Activated T-helper 9 cell treated with anti-CD3 and anti-CD28 coated beads, Interleukin-2, amount 50 U/mL, for 16 hours (primary cell): Measurements from ENCODE around the gene RDM1.
"Not testable (repeated sequence)": the region's sequence is repeated elsewhere in the genome, so short reads cannot be mapped to it uniquely, and the experiment has no call there.

ENCODE experiments used
- DNase-seq: peaks from one replicate; pipeline ENCODE4 v3.0.0-alpha.2; 2020; ENCODE audit warnings: low read depth

The RDM1 gene

DNA sequence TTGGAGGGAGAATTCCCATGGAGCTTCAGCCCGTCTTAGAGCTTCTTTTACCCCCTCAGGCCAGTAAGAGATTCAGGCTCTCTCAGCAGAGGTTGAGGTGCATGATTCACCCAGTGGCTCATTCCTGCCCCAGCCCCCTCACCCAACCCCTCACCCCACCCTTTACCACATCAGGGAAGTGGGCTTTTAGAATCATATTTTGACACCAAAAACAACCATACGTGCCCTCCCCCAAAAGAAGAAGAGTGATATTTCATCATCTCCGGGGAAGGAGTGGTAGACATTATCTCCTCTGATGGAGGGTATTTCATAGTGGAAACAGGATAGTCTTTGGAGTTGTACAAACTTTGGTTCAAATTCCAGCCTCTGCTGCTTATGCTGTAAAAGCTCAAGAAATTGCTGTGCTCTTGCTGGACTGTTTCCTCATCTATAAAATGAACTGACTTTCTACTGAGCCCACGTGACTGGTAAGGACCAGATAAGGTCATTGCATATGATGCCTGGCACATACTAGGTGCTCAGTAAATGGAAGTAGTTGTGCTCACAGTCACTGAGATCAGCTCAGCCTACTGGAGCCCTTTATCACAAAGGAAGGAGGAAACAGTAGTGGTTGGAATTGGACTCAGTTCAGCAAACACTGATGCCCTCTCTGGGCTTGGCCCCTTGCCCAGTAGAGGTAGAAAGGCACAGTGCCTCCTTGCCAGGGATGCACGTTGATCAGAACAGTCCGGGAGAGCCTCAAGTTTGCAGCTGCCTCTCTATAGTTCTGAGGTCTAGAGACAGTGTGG lies 32.1 kb downstream of the RDM1 start:
- DNase-seq: peak; percentile 41

DNA sequence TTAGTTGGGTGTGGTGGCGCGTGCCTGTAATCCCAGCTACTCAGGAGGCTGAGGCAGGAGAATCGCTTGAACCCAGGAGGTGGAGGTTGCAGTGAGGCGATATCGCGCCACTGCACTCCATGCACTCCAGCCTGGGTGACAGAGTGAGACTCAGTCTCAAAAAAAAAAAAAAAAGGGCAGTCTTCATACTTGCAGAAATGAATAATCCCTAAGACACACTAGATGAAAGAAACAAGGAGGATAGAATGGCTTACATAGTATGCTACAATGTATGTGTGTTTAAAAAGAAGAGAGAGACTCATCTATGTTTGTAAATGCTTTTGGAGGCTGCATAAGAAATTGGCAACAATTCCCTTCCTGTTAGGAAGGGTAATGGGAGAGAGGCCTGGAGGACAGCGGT lies 32.8 kb downstream of the RDM1 start:
- DNase-seq: not testable (repeated sequence)

DNA sequence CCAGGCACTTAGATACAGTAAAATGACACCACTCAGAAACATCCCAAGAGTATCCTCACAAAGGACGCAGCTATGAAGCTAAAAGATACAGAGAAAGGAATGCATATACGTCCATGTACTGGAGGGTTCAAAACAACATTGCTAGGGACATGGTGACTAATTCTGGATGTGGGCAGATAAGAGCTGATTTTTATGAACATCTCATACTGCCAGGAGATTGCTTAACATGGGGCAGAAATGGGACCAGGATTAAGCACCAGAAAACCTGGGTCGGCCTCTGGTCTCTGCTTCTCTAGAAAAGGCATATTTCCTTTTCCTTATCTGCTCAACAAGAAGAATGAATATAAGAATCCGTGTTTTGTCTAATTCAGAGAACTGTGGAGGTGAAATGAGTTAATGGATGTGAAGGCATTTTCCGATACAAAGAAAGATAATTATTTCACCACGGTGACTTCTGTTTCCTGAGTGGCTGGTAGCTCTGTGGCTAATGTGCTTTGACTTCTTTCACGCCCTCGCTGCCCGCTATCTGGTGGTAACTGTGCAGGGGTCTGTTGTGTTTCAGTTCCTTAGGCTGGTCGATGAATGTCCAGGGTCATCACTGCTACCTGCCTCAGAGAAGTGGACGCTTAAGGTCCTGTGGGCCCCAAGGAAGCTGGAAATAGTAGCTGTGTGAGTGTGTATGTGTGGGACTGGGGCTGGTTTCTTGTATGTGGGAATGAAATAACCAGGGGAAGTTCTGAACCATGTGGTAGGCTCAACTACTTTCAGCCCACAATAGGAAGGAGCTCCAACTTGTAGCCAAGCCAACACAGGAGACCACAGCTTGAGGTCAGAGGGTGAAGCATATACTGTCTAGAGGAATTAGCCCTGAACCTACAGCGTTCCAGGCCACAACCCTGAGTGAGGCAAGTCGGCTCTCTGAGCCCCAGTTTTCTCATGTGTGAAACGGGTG lies 34.7 kb downstream of the RDM1 start:
- DNase-seq: no peak

DNA sequence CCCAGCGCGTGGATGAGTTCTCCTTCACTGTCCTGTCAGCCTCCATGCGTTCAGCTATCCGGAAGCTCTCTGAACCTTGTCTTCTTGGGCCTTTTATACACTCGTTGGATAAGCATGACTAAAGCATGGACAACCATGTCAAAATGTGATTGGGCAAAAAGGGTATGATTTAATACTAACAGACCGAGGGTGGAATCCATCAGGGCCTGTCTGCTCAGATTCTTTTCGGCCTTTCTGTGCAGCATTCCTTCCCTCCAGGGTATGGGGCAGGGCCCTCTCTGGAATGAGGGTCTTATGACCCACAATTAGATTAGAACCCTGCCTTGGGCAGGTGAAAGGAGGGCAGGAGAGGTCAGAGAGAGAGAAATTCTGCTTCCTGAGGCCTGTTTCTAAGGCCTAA lies 36.4 kb downstream of the RDM1 start:
- DNase-seq: no peak

DNA sequence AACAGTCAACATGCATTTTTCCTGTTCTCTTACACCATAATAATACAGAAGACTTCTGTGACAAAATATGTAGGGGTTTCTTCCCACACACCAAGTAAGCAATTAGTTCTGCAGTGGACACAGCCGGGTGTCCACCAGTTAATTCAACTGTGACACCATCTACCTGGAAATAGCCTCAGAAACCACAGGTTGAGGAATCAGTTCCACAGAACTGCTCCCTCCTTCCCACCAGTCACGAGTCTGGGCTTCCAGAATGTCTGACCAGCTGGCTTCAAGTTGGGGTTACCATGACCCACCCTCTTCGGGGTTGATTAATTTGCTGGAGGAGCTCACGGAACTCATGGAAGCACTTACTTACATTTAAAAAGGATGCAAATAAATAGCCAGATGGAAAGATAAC lies 36.8 kb downstream of the RDM1 start:
- DNase-seq: no peak

GRCh38 chr17:35892091-35893035 lies 38.2 kb downstream of the RDM1 start:
- peak; percentile 47 for DNase-seq

DNA sequence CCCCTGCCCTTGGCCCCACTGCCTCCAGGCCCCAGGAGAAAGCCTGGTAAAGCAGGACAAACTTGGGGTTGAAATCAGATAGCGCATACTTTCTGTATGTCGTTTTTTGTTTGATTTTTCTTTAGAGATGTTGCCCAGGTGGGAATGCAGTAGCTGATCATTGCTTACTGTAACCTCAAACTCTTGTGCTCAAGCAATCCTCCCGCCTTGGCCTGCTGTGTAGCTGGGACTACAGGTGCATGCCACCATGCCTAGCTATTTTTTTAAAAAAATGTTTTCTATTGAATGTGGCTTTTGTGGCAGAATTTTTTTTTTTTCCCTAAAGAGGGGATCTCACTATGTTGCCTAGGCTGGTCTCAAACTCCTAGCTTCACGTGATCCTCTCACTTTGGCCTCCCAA lies 39.3 kb downstream of the RDM1 start:
- no peak for DNase-seq

GRCh38 chr17:35890774-35891155 lies 39.8 kb downstream of the RDM1 start:
- no peak for DNase-seq

DNA sequence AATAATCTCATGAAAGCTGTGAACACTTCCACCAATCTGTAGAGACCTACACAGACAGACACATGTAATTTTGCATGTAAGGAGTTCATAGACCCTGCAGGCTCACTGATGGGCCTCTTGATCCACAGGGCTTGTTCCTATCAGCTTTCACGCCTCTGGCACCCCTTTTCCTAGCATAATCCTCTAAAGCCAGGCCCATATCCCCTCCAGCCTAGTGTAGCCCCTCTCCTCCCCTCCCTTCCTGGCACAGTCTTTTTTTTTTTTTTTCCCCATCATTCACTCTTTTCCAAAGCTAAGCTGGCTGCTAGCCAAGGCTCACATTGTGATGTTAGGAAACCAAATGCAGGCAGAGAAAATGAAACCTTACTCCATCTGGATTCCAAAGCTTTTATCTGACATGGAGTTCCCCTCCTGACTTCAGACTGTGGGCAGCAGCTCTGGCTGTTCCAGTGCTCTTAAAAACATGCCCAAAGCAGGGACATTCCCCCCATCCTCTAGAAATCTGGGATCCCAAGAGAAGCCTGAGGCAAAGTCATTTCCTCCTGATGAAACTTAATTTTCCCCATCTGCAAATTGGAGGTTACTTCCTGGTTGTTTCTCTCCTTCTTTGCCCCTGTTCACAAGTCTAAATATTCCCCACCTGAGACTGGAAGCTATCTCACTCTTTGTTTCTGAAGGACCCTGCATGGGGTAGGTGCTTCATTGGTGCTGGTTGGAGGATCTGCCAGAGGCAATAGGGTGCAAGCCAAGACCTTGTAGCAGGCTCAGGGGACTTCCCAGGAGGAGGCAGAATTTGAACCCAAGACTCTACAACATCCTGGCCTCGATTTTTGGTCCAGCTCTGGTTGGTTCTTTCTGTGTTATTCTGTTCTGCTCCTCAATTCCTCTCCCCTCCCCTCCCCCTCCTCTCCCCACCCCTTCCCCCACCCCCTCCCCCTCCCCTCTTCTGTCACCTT lies 40.5 kb downstream of the RDM1 start:
- DNase-seq: no peak

- no peak for DNase-seq
Measured at GRCh38 chr17:35889241-35889640, 41.3 kb downstream of the RDM1 start.

DNA sequence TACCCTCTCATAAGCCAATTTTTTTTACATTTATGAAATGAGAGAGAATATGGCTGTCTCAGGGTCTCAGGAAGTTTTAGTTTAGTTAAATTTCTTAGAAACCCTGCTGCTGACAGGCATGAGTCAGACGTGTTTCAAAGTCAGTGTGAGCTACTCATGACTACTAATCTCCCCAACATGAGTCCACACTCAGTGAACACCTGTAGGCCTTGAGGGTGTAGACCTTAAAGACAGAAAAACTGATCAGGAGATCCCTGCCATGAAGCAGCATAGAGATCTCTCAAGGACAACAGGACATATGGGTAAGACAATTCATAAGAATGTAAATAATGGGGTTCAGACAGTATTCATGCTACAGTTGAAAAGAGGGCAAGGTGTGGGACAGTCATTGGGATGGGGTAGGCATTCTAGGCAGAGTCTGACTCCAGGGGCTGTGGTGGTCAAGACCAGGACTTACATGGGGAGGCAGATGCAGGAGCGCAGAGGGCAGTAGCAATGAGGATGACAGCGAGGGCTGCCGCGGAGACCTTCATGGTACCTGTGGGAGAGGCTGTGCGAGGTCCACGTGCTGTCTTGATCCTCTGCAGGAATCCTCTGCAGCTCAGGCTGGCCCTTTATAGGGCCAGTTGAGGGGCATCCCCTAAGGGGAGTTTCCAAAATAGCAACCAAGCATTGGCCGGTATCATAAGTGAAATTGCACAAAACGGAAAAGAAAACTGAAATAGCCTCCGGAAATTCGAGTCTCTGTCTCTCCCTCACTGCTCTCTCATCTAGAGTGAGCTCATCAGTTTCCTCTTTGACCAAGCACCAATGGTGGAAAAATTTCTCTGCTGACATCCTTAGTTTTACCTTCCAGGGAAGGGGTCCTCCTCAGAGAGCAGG lies 50.6 kb downstream of the RDM1 start, which contains the start of gene CCL5:
Gene CCL5, minus strand, starts transcription at position 588 of the 882 bp plus-strand sequence.
- peak; percentile 32 for DNase-seq

GRCh38 chr17:35878361-35878760 lies 52.2 kb downstream of the RDM1 start:
- no peak for DNase-seq

GRCh38 chr17:35877345-35878029 lies 53.1 kb downstream of the RDM1 start:
- no peak for DNase-seq

GRCh38 chr17:35876534-35876933 lies 54.0 kb downstream of the RDM1 start:
- no peak for DNase-seq

- DNase-seq: no peak
Measured at GRCh38 chr17:35875800-35876139, 54.8 kb downstream of the RDM1 start.

- no peak for DNase-seq
Measured at GRCh38 chr17:35875072-35875799, 55.3 kb downstream of the RDM1 start.

DNA sequence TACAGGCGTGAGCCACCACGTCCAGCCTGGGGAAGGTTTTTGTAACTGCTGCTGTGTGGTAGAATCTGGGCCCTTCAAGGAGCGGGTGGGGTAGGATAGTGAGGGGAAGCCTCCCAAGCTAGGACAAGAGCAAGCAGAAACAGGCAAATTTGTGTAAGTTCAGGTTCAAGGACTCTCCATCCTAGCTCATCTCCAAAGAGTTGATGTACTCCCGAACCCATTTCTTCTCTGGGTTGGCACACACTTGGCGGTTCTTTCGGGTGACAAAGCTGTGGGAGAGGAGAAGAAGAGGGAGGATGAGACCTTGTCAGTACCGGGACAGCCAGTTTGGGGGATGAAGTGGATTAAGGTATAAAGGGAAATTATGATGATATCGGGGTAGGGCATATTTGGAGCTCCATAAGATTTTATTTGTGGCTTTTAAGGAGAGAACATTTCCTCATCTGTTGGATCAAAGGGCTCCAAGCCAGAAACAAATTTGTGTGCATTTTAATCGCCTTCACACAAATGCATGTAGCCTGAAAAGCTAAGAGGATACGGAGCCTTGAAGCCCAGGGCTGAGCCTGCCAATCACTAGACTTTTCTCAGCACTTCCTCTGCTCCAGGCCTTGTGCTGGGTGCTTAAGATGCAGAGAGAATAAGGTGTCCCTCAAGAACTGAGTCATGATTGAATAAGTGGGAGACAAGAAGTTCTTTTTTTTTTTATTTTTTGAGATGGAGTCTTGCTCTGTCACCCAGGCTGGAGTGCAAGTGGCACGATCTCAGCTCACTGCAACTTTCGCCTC lies 58.2 kb downstream of the RDM1 start:
- no peak for DNase-seq
